Duodenal mucosa (tissue), 2 donors: ENCODE results near the gene ATG7.
A peak's percentile ranks its signal among the peaks of the same experiment; 100 is the strongest.
"Not testable (repeated sequence)": the region's sequence is repeated elsewhere in the genome, so short reads cannot be mapped to it uniquely, and the experiment has no call there.

Experiments
- H3K27ac ChIP-seq: one replicate; pipeline ENCODE4 v1.7.0; 2013; ENCODE audit warnings: low read depth, low read length
- H3K27me3 ChIP-seq, 2 donors: one replicate each; pipeline ENCODE4 v1.7.0; 2013; ENCODE audit warnings: low read length in 2 of 2, control low read depth in 1 of 2; ENCODE audit not compliant: insufficient read depth in 2 of 2, control insufficient read depth in 1 of 2
- H3K36me3 ChIP-seq, 2 donors: one replicate each; pipeline ENCODE4 v1.7.0; 2013; ENCODE audit warnings: low read length in 2 of 2, control low read depth in 1 of 2; ENCODE audit not compliant: insufficient read depth in 2 of 2, control insufficient read depth in 1 of 2
- H3K4me1 ChIP-seq, 2 donors: one replicate each; pipeline ENCODE4 v1.7.0; 2013; ENCODE audit warnings: low read length in 2 of 2, control low read depth in 1 of 2; ENCODE audit not compliant: insufficient read depth in 2 of 2, control insufficient read depth in 1 of 2
- H3K4me3 ChIP-seq, 2 donors: one replicate each; pipeline ENCODE4 v1.7.0; 2013; ENCODE audit warnings: low read length in 2 of 2, low read depth in 1 of 2
- H3K9ac ChIP-seq, 2 donors: one replicate each; pipeline ENCODE4 v1.7.0; 2013; ENCODE audit warnings: low read length in 2 of 2, low read depth in 1 of 2
- H3K9me3 ChIP-seq, 2 donors: one replicate each; pipeline ENCODE4 v1.7.0; 2013; ENCODE audit warnings: low read length in 2 of 2, control low read depth in 1 of 2; ENCODE audit not compliant: control insufficient read depth in 1 of 2

Gene ATG7

GRCh38 chr3:11508346-11509172 is 236.4 kb downstream of the ATG7 start:
- no peaks in the 10 kb centered on the region for H3K27me3 ChIP-seq
- H3K4me1 ChIP-seq = peaks cover 17 to 21% of the 10 kb centered on the region in 2 donors
- H3K36me3 ChIP-seq = no peaks in the 10 kb centered on the region
- no peak overlapping the region for H3K9ac ChIP-seq
- H3K9me3 ChIP-seq = no peaks in the 10 kb centered on the region
- no peak overlapping the region for H3K4me3 ChIP-seq
- peak overlapping the region; percentile 17 for H3K27ac ChIP-seq

- Histone ChIP-seq H3K9ac (no peak overlapping the region), H3K4me3 (no peak overlapping the region), H3K4me1 (peaks cover 20 to 28% of the 10 kb centered on the region in 2 donors), H3K27me3 (no peaks in the 10 kb centered on the region), H3K9me3 (no peaks in the 10 kb centered on the region), H3K36me3 (no peaks in the 10 kb centered on the region), H3K27ac (no peak overlapping the region)
These were observed 237.2 kb downstream of the ATG7 start for GRCh38 chr3:11509173-11510000.

GRCh38 chr3:11510001-11510340 is 237.8 kb downstream of the ATG7 start:
- Histone ChIP-seq H3K27me3 (no peaks in the 10 kb centered on the region), H3K9ac (no peak overlapping the region), H3K27ac (no peak overlapping the region), H3K9me3 (no peaks in the 10 kb centered on the region), H3K36me3 (no peaks in the 10 kb centered on the region), H3K4me1 (peaks cover 20 to 31% of the 10 kb centered on the region in 2 donors), H3K4me3 (no peak overlapping the region)

GRCh38 chr3:11510356-11510755 is 238.2 kb downstream of the ATG7 start:
- Histone ChIP-seq H3K4me1 (peaks cover 20 to 31% of the 10 kb centered on the region in 2 donors), H3K4me3 (no peak overlapping the region), H3K36me3 (no peaks in the 10 kb centered on the region), H3K9me3 (no peaks in the 10 kb centered on the region), H3K27ac (no peak overlapping the region), H3K27me3 (no peaks in the 10 kb centered on the region), H3K9ac (no peak overlapping the region)

GRCh38 chr3:11511606-11512005 is 239.4 kb downstream of the ATG7 start:
- H3K27ac ChIP-seq, H3K9me3 ChIP-seq, H3K9ac ChIP-seq, H3K4me3 ChIP-seq, H3K27me3 ChIP-seq, H3K36me3 ChIP-seq: not testable (repeated sequence)
- H3K4me1 ChIP-seq = peaks cover 20 to 27% of the 10 kb centered on the region in 2 donors

- H3K27ac ChIP-seq, H3K27me3 ChIP-seq, H3K9ac ChIP-seq, H3K4me3 ChIP-seq, H3K36me3 ChIP-seq, H3K9me3 ChIP-seq: not testable (repeated sequence)
- H3K4me1 ChIP-seq = peaks cover 20 to 27% of the 10 kb centered on the region in 2 donors
These were observed 241.1 kb downstream of the ATG7 start for GRCh38 chr3:11513125-11513816.

GRCh38 chr3:11513817-11514135 is 241.6 kb downstream of the ATG7 start:
- Histone ChIP-seq H3K9me3 (no peaks in the 10 kb centered on the region), H3K27ac (no peak overlapping the region), H3K4me1 (peaks cover 15 to 24% of the 10 kb centered on the region in 2 donors), H3K9ac (no peak overlapping the region), H3K27me3 (no peaks in the 10 kb centered on the region), H3K36me3 (no peaks in the 10 kb centered on the region), H3K4me3 (no peak overlapping the region)

- Histone ChIP-seq H3K9ac (no peak overlapping the region), H3K36me3 (no peaks in the 10 kb centered on the region), H3K27ac (no peak overlapping the region), H3K9me3 (no peaks in the 10 kb centered on the region), H3K4me3 (no peak overlapping the region), H3K4me1 (peaks cover 10 to 21% of the 10 kb centered on the region in 2 donors), H3K27me3 (no peaks in the 10 kb centered on the region)
These were observed 242.1 kb downstream of the ATG7 start for GRCh38 chr3:11514191-11514821.

- Histone ChIP-seq H3K27ac (no peak overlapping the region), H3K27me3 (no peaks in the 10 kb centered on the region), H3K9ac (no peak overlapping the region), H3K4me1 (peaks cover 3 to 10% of the 10 kb centered on the region in 2 donors), H3K9me3 (no peaks in the 10 kb centered on the region), H3K36me3 (no peaks in the 10 kb centered on the region), H3K4me3 (no peak overlapping the region)
These were observed 245.4 kb downstream of the ATG7 start for GRCh38 chr3:11517601-11518000.

- Histone ChIP-seq H3K27me3 (no peaks in the 10 kb centered on the region), H3K9me3 (no peaks in the 10 kb centered on the region), H3K9ac (no peak overlapping the region), H3K36me3 (no peaks in the 10 kb centered on the region), H3K27ac (no peak overlapping the region), H3K4me1 (no peaks in the 10 kb centered on the region), H3K4me3 (no peak overlapping the region)
These were observed 249.0 kb downstream of the ATG7 start for GRCh38 chr3:11521167-11521566.
